Middle frontal gyrus (tissue), 1 donor: ENCODE data around the gene FXR2.
A peak's percentile ranks its signal among the peaks of the same experiment; 100 is the strongest.

ENCODE experiments used
- DNase-seq: peaks from one replicate; pipeline ENCODE4 v3.0.0-alpha.2; 2015; ENCODE audit warnings: low spot score; ENCODE audit errors: extremely low spot score

FXR2 gene

DNA sequence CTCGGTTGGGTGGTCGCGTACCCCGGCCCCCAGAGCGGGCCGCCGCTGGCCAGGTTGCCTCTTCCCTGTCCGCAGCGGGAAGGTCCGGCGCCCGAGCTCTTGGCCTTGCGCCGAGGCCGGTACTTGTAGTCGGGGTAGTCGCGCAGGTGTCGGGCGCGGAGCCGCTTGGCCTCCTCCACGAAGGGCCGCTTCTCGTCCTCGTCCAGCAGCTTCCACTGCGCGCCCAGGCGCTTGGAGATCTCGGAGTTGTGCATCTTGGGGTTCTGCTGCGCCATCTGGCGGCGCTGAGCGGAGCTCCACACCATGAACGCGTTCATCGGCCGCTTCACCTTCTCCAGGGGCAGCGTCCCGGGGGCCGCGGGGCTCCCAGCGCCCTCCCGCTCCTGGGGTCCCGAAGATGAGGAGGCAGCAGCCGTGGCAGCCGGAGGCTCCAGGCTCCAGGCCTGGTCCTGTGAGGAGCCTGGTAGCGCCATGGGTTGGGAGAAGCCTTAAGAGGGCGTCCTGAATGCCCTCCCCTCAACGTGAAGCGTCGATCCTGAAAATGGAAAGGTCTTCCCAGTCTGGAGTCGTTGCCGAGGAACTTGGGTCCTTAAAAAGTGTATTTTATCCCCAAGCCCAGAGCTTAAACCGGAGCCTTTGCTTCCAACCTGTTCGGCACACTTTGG, 25.4 kb downstream of the FXR2 start:
- DNase-seq: peak; percentile 80

- no peak for DNase-seq
These were observed 26.0 kb downstream of the FXR2 start for GRCh38 chr17:7588553-7589203.

DNA sequence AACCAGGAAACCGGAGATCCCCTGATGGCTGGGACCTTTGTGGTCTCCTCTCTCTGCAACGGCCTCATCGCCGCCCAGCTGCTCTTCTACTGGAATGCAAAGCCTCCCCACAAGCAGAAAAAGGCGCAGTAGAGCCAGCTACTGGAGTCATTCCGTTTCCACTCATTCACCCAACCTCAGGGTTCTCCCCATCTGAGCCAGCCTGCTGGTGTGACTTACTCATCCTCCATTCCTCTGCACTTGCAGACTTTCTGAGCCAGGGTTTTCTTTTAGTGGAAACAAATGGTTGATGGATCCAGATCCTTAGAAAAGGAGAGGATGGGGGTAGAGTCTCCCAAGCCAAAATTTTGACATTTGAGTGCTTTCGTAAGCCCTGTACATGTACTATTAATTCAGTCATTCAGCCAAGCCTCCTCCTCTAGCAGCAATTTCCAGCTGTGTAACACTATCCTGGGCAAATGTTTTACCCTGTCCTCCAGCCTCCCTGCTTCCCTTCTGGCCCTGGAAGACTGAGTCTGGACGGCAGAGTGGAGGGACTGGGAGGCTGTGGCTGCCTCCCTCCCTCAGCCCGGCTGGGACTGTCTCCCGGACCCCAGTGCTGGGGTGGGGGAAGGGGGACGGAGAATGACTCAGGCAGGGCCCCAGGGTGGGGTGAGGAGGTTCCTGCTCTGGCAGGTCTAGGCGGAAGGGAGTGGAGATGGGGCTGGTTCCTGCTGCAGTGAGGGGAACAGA, 27.1 kb downstream of the FXR2 start:
- DNase-seq: no peak

GRCh38 chr17:7586673-7587419, 27.9 kb downstream of the FXR2 start:
- no peak for DNase-seq

DNA sequence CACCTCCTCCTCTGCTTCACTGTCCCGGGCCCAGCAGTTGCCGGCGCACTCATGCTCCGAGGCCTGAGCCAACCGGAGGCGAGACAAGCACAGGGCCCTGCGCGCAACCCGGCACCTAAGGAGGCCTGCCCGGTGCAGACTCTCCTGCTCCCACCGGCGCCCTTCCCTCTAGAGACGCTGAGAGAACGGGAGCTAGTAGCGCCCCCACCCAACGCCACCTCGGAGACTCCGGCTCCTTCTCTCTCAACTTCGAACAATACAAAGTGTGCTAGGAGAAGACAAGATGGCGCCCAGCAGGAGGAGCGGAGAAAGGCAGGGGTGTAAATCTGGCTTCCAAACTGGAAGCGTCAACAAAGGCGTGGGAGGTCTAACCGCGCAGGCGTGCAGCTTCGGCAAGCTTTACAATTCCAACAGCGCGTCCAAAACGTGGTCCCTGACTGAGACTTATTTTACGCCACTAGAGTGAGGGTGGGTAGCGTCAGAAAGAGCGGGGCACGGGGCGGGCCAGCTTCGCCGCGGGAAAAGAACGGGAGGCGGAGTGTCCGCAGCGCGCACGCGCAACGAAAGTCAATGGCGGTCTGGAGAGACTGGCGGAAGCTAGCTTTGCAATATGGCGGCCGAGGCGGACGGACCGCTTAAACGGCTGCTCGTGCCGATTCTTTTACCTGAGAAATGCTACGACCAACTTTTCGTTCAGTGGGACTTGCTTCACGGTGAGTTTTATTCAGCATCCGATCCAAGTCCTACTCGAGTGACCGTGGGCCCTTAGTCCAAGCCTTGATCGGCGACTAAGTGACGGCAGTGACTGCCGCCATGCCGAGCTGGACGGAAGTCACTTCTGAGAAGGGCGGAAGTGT, 31.2 kb downstream of the FXR2 start, which contains the start of gene MPDU1:
TSS of gene MPDU1 (plus strand) at position 600 of the 857 bp plus-strand sequence. CDS start at position 611, 11 bp downstream.
- DNase-seq: peak; percentile 90

GRCh38 chr17:7582396-7583252, 32.1 kb downstream of the FXR2 start:
- DNase-seq: no peak

DNA sequence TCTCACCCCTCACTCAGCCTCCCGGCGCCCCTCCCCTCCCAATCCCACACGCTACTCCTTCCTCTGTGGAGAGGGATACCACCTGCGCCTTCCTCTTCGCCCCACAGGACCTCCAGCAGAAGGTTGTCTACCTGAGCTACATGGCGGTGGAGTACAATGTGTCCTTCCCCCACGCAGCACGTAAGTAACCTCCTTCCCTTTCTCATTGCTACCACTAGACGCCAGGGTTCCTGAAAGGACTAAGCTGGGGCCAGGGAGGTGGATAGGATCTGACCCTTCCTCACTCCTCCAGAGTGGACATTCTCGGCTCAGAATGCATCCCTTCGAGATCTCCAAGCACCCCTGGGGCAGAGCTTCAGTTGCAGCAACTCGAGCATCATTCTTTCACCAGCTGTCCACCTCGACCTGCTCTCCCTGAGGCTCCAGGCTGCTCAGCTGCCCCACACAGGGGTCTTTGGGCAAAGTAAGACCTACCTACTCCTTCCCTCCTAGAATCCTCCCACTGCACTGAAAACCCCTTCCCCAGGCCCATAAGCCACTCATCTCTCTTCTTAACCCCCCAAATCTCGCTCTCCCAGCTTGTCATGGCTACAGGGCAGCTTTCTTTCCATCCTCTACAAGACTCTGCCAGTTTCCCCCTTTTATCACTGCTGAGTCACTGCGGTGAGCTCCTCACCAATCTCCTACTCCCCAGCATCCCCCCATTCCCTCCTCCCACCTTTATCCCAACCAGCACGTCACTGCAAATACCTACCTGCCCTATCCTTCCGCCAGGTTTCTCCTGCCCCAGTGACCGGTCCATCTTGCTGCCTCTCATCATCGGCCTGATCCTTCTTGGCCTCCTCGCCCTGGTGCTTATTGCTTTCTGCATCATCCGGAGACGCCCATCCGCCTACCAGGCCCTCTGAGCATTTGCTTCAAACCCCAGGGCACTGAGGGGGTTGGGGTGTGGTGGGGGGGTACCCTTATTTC, 33.8 kb downstream of the FXR2 start:
- no peak for DNase-seq

GRCh38 chr17:7579834-7580603, 34.7 kb downstream of the FXR2 start:
- DNase-seq: no peak

DNA sequence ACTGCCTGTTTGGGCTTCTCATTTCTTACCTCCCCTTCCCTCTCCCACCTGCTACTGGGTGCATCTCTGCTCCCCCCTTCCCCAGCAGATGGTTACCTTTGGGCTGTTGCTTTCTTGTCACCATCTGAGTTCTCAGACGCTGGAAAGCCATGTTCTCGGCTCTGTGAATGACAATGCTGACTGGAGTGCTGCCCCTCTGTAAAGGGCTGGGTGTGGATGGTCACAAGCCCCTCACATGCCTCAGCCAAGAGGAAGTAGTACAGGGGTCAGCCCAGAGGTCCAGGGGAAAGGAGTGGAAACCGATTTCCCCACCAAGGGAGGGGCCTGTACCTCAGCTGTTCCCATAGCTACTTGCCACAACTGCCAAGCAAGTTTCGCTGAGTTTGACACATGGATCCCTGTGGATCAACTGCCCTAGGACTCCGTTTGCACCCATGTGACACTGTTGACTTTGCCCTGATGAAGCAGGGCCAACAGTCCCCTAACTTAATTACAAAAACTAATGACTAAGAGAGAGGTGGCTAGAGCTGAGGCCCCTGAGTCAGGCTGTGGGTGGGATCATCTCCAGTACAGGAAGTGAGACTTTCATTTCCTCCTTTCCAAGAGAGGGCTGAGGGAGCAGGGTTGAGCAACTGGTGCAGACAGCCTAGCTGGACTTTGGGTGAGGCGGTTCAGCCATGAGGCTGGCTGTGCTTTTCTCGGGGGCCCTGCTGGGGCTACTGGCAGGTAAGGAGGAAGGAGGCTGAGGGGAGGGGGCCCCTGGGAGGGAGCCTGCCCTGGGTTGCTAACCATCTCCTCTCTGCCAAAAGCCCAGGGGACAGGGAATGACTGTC, 35.5 kb downstream of the FXR2 start, which contains the start of gene CD68:
TSS of gene CD68 (plus strand) at position 638 of the 833 bp plus-strand sequence. CDS start at position 678, 40 bp downstream.
- DNase-seq: no peak

- no peak for DNase-seq
These were observed 37.1 kb downstream of the FXR2 start for GRCh38 chr17:7577327-7578199.

GRCh38 chr17:7576432-7576937, 38.2 kb downstream of the FXR2 start:
- DNase-seq: no peak

DNA sequence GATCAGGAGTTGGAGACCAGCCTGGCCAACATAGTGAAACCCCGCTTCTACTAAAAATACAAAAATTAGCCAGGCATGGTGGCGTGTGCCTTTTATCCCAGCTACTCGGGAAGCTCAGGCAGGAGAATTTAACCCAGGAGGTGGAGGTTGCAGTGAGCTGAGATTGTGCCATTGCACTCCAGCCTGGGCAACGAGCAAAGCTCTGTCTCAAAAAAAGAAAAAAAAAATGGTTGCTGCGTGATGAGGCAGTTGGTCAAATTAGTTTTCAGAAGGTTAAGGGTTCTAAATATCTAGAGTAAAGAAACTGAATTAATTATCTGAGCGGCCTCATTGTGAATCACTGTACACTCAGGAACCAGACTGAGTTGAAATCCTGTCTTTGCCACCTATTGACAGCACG, 38.7 kb downstream of the FXR2 start:
- DNase-seq: no peak

- no peak for DNase-seq
These were observed 39.2 kb downstream of the FXR2 start for GRCh38 chr17:7575481-7575883.

GRCh38 chr17:7574176-7574953, 40.3 kb downstream of the FXR2 start:
- DNase-seq: no peak
